GM18858 (cell line): ENCODE measurements around the gene RBFOX2.
"Not testable (repeated sequence)": the region's sequence is repeated elsewhere in the genome, so short reads cannot be mapped to it uniquely, and the experiment has no call there.

Experiments
- ATAC-seq: cut with Tn5 transposase; IDR thresholded peaks from one replicate; pipeline ENCODE4 v1.9.1; 2021; ENCODE audit not compliant: unreplicated experiment

RBFOX2 gene, protein sequence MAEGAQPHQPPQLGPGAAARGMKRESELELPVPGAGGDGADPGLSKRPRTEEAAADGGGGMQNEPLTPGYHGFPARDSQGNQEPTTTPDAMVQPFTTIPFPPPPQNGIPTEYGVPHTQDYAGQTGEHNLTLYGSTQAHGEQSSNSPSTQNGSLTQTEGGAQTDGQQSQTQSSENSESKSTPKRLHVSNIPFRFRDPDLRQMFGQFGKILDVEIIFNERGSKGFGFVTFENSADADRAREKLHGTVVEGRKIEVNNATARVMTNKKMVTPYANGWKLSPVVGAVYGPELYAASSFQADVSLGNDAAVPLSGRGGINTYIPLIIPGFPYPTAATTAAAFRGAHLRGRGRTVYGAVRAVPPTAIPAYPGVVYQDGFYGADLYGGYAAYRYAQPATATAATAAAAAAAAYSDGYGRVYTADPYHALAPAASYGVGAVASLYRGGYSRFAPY

DNA sequence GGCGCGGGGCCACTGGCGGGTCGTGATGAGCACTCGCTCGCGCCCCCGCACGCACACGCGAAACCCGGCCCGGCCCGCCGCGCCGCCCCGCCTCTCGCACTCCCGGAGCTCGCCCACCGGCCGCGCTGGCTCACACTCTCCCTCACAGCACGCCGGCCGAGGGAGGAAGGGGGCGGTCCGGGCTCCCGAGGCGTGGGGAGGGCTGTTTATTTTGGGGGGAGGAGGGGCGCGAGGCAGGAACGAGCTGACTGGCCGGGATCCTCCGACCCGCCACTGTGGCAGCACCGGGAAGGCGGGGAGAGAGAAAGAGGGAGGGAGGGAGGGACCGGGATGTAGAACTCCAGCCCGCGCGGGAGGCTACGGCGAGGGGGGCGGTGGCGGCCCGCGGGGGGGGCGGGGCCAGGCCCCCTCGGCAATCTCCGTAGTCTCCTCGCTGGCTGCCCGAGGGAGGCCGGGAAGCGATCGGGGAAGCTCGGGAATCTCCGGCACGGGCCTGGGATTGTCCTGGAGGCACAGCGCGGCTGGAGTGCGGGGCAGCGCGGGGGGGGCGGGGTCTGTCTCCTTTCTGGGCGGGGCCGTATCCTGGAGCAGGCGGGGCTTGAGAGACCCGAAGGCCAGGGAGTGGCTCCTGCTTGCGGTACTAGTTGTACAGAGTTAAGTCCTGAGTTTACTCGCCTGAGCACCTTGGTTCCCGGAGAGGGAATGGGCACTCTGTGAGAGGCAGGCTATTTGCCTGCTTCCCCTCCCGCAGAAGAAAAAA lies at the start of gene RBFOX2:
Gene RBFOX2, minus strand, starts transcription at position 179 of the 760 bp plus-strand sequence. CDS start 399 bp downstream, outside the sequence.
- ATAC-seq: no peak

DNA sequence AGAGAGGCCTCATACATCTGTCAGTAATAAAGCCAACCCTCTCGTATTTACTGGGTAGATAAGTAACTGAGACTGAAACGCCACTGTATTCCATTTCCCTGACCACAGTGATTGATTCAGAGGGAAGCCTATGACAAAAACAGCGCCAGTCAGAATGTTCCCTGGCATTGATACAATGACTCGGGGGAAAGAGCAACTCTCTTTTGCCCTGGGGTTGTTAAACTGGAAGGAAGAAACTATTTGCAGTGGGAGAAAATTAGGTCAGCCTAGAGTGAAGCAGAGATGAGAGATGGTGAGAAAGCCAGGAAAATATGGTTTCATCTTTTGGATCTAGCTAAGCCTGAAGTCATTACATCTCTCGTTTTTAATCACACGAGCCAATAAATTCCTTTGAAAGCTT lies 48.6 kb upstream of the RBFOX2 start:
- ATAC-seq: no peak

DNA sequence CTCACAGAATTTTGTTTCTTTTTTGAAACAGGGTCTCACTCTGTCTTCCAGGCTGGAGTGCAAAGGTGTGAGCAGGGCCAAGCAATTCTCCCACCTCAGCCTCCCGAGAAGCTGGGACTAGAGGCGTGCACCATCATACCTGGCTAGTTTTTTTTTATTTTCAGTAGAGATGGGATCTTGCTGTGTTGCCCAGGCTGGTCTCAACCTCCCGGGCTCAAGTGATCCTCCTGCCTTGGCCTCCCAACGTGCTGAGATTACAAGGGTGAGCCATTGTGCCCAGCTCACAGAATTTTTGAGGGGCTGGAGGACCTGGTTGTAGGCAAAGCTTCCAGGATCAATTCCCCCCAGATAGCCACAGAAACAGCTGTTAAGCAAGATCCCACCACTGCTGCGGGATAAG lies 47.1 kb upstream of the RBFOX2 start:
- ATAC-seq: no peak

DNA sequence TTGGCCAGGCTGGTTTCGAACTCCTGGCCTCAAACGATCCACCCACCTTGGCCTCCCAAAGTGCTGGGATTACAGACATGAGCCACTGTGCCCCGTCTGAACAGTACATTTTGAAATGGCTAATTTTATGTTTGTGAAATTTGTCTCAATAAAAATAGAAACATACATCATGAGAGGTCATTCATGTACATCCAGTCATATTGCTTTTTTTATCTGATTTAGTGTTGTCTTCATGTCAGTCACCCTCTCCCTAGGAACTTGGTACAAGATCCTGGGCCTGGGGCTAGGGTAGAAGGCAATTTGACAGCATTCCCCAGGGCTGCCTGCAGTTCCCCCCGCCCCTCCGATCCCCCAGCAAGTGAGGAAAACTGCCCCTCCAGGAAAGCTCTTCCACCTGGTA lies 46.6 kb upstream of the RBFOX2 start:
- no peak for ATAC-seq

DNA sequence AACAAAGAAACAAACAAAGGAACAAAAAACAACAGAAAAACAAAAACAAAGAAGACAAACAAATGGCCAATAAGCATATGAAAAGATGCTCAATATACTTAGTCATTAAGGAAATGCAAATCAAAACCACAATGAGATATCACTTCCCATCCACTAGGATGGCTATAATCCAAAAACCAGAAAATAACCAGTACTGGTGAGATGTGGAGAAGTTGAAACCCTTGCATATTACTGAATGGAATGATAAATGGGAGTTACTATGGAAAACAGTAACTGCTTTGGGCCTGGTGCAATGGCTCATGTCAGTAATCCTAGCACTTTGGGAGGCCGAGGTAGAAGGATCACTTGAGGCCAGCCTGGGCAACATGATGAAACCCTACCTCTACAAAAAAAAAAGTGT lies 44.9 kb upstream of the RBFOX2 start:
- no peak for ATAC-seq

DNA sequence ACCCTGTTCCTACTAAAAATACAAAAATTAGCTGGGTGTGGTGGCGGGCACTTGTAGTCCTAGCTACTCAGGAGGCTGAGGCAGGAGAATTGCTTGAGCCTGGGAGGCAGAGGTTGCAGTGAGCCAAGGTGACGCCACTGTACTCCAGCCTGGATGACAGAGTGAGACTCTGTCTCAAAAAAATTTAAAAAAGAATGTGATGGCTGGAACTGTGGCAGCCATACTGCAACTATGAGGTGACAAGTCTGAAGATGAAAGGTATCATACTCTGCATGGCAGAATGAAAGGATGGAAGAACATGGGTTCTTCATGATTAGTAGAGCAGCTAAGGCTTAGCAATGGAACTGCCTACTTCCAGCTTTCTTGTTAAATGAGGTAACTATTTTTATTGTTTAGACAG lies 42.0 kb upstream of the RBFOX2 start:
- not testable (repeated sequence) for ATAC-seq

DNA sequence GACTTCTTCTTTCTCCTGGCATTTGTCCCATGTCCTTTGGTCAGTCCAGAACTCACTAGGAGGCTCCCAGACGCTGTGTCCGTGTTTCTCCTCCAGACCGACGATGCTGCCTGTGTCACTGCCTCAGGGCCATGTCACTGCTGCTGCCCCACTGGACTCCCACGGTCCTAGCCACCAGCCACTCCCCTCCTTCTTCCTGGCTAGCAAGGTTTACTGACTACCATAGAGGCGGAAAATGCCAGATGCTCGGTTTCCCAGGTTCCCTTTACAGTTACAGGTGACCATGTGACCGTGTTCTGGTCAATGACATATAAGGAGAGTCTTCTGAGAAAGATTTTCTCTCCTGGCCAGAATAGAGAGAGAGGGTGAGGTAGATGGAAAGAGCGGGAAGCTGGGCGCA lies 40.7 kb upstream of the RBFOX2 start:
- ATAC-seq: no peak

DNA sequence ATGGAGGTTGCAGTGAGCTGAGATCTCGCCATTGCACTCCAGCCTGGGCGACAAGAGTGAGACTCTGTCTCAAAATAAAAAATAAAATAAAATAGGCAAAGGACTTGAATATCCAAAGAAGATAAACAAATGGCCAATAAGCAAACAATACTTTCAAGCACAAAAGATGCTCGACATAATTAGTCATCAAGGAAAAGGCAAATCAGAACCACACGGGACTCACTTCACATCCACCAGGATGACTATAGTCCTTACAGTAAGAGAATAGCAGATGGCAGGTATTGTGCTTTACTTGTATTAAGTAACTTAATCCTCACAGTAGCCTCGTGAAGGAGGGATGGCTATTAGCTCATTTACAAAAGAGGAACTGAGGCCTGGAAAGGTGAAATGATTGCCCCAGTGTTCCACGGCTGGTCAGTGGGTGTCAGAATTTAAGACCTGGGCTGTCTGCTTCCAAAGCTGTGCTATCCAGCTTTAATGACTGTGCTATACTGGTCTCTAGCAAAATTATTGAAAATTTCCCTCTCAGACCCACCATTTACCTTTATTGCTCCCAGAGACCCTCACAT lies 40.2 kb upstream of the RBFOX2 start:
- ATAC-seq: no peak

DNA sequence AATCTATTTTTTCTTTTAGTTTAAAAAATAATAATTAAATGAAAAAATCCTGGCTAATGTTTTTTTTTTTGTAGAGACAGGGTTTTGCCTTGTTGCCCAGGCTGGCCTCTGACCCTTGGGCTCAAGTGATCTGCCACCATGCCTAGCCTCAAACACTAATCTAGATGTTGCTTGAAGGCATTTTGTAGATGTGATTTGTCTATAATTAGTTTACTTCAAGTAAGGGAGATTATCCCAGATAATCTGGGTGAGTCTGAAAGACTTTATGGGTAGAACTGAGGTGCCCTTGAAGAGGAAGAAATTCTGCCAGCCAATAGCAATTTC lies 38.6 kb upstream of the RBFOX2 start:
- no peak for ATAC-seq

DNA sequence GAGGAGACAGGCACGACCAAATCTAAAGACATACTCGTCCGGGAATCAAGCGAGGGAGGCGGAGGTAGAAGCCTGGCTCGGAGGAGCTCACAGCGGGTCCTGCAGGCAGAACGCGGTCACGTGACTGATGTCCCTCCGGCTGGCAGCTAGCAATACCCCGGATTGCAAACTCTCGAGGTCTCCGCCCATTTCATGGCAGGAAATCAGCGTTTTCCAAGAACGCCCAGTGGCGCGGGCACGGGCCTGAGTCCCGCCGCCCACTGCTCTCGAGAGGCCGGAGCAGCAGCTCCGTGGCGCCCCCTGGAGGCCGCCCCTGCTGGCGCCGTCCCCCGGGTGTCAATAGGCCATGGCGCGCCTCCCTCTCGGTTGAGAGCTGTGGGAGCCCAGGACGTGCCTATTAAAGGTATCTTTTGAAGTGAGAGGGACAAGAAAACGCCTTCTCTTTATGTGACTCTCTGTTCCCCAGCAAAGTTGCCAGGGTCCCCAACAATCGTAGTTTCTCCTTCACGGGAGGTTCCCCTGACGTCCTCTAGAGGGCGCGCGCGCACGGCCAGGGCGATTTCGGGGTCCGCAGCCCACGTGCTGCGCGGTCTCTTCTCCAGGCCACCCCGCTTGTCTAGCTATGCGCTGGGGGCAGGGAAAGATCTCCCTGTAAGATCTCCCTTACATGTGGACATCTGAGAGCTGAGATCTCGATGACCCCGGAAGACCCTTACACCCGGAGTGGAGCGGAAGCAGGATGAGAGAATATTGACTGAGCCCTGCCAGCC lies 37.3 kb upstream of the RBFOX2 start:
- ATAC-seq: no peak

DNA sequence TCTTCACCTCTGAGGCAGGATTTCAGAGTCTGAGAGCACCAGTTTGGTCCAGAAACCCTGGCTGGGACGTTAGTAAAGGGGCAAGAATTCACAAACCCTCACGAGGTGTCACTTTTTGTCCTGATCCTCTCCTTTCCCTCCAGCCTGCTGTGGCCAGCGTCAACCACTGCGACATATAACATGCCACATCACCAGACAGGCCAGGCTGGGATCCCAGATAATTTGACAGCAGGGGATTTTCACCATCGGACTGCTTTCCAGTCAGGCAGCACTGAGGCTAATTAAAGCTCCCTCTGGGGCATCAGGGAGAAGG lies 36.8 kb upstream of the RBFOX2 start:
- no peak for ATAC-seq

DNA sequence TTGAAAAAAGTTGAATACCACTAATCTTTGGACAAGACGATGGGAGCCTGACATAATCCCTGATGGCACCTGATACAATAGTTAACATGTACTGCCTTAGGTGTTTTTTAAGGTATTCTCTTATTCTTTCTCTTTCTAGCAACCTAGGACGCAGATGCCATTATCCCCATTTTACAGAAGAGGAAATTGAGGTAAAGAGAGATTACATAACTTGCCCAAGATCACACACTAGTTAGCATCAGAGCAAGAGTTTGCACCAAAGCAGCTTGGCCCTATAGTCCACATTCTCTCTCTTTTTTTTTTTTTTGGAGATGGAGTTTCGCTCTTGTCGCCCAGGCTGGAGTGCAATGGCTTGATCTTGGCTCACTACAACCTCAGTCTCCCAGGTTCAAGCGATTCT lies 35.7 kb upstream of the RBFOX2 start:
- ATAC-seq: no peak

DNA sequence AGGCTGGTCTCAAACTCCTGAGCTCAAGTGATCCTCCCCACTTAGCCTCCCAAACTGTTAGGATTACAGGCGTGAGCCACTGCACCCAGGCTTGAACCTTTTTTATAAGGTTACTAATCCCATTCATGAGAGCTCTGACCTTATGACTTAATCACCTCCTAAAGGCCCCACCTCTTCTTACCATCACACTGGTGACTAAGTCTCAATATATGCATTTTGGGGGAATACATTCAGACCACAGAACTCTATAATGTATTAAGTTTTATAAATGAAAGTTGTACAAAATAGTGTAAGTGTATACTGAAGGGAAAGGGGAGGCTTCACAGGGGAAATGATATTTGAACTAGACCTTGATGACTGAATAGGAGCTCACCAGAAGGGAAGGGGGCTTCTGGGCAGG lies 28.4 kb upstream of the RBFOX2 start:
- ATAC-seq: no peak

DNA sequence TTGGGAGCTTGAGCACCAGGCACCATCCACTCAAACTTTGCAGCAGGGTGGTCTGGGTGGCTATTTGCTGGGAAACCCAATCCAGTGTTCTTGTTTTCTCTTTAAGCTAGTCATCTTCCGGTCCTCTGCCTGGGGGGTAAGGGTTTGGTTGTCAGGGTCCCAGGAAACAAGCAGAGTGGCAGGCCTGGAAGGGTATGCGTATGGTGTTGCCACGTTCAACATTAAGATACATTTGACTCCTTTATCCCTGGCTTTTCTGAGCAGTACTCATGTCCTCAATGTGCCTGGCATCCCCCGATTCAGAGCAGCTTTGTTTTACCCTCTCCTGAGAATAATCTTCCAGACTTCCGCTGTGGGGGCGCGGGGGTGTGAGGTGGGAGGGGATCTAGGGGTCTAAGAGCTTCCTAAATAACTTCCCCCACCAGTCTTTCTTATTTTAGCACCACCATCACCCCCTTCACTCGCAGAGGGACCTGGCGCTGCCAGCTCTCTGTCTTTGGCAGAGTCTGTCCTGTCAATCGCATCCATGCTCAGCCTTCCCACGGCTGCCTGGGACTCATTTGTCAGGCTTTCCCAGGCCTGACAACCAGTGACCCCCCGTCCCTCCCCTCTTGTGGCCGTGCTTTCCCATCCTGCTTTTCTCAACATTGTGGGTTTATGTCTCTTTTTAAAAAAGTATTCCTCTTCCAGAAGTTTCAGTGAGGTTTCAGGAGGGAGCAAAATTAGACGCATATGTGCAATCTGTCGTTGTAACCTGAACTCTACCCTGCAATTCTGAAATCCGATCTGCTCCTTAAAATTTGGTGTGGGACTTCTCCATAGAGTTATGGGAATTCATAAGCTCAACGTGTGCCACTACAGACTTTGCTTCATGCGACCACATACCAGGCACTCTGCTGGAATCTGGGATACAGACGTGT lies 27.0 kb upstream of the RBFOX2 start:
- no peak for ATAC-seq

DNA sequence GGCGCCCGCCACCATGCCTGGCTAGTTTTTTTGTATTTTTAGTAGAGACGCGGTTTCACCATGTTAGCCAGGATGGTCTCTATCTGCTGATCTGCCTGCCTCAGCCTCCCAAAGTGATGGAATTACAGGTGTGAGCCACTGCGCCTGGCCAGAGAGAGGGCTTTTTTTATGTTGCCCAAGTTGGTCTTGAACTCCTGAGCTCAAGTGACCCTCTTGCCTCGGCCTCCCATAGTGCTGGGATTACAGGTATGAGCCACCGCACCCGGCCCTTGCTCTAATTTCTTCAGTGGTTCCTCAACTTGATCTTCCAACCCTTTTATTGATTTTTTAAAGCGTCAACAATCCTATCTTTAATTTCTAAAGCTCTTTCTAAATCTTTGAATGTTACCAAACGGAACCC lies 25.8 kb upstream of the RBFOX2 start:
- not testable (repeated sequence) for ATAC-seq

DNA sequence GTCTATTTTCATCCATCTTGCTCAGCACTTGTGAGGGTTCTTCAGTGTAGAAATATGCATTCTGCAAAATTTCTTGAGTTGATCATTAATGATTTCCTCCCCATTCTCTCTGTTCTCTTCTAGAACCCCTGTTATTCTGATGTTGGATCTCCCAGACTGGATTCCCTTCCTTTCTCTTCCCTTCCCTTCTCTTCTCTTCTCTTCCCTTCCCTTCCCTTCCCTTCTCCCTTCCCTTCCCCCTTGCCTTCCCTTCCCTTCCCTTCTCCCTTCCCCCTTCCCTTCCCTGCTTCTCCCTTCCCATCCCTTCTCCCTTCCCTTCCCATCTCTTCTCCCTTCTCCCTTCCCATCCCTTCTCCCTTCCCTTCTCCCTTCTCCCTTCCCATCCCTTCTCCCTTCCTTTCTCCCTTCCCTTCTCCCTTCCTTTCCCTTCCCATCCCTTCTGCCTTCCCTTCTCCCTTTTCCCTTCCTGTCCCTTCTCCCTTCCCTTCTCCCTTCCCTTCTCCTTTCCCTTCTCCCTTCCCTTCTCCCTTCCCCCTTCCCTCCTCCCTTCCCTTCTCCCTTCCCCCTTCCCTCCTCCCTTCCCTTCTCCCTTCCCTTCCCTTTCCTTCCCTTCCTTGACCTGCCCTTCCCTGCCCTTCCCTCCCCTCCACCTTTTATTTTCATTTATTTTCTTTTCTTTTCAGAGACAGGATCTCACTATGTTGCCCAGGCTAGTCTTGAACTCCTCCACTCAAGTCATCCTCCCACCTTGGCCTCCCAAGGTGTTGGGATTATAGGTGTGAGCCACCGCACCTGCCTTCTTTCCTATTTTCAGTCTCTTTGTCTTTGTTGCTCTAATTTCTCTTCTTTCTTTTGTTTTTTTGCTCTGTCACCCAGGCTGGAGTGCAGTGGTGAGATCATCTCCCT lies 24.9 kb upstream of the RBFOX2 start:
- no peak for ATAC-seq

DNA sequence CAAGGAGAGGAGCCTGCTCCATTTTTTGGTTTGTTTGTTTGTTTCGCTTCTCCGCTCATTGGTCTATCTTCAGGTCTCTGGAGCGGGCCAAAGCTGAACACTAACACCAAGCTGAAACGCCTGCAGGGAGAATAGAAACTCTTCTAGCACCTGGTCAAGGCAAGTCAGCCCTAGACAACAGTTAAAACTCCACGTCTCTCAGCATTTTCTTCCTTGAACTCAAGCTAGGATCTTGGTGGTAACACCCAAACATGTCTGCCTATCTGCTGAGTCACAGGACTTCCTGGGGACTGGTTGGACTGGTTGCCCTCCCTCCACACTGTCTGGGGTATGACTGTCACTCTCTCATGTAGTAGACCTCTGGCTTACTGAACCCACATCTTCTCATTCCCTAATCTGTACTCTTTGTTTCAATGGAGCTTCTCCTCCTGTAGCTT lies 23.9 kb upstream of the RBFOX2 start:
- ATAC-seq: no peak

DNA sequence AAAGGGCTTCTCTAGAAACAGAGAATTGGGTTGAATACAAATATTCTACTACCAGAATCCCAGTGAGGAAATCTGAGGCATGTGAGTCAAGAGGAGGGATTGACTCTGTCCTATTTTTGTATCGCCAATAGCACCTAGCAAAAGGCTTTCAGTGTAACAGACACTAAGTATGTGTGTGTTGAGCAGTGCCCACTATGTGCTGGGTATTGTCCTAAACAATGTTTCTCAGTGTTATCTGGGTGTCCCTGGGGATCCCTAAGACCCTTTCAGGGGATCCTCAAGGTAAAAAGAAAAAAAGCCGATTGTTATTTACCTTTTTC lies 21.0 kb upstream of the RBFOX2 start:
- no peak for ATAC-seq

DNA sequence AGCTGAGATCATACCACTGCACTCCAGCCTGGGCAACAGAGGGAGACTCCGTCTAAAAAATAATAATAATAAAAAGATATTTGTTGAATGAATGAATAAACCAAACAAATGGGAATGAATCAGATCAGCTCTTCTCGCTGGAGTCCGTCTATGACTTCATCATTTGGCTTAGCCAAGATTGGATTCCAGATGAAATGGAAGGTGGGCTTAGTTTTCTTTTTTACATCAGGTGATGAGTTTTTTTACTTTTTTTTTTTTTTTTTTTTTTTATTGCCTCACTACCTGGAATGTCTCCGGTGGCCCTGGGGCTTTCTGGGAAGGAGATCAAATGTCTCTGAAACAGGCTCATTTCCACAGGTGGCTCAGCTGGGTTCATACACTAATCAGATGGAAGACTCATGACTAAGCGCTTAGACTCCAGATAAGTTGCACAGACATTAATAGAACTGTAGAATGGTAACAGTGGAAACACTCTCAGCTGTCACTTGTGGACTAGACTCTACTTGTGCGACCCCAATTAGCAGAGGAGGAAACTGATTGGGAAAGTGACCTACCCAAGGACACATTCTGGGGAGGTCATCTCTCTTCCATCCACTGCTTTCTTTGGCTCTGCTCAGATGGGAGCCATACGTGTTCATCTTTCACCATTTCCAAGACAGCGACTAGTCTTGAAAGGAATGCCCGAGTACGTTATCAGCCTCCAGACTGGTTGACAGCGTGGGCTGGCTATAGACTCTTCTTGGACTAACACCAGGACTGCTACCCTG lies 20.5 kb upstream of the RBFOX2 start:
- no peak for ATAC-seq
